WI38 (cell line): ENCODE results near the gene FRMD4B.

Experiments used
- H3K4me3 ChIP-seq: 2 replicates; pipeline ENCODE4 v1.5.1; 2011; ENCODE audit warnings: low read depth, mild to moderate bottlenecking, control low read depth, low read length
- CTCF ChIP-seq: IDR thresholded peaks from 2 replicates; pipeline ENCODE4 v1.5.1; 2012; ENCODE audit warnings: low read depth, mild to moderate bottlenecking, control low read depth, low read length

Gene FRMD4B

GRCh38 chr3:69160525-69160924, 225.4 kb downstream of the FRMD4B start:
- no peak for TF ChIP-seq CTCF
- no peak overlapping the region for H3K4me3 ChIP-seq

- H3K4me3 ChIP-seq = no peak overlapping the region
- TF ChIP-seq CTCF = no peak
Observed at GRCh38 chr3:69160107-69160506, 225.8 kb downstream of the FRMD4B start.

GRCh38 chr3:69149586-69149985, 236.3 kb downstream of the FRMD4B start:
- H3K4me3 ChIP-seq = no peak overlapping the region
- no peak for TF ChIP-seq CTCF

- no peak for TF ChIP-seq CTCF
- H3K4me3 ChIP-seq = no peak overlapping the region
Observed at GRCh38 chr3:69145688-69146087, 240.2 kb downstream of the FRMD4B start.

GRCh38 chr3:69144631-69145245, 241.2 kb downstream of the FRMD4B start:
- no peak for TF ChIP-seq CTCF
- no peak overlapping the region for H3K4me3 ChIP-seq

- TF ChIP-seq CTCF = no peak
- no peak overlapping the region for H3K4me3 ChIP-seq
Observed at GRCh38 chr3:69143612-69144011, 242.3 kb downstream of the FRMD4B start.

- no peak for TF ChIP-seq CTCF
- no peak overlapping the region for H3K4me3 ChIP-seq
Observed at GRCh38 chr3:69142797-69143454, 243.0 kb downstream of the FRMD4B start.
